WERI-Rb-1 (cell line): Measurements from ENCODE around the gene HMCN2.

Experiments used
- DNase-seq: peaks from one replicate; pipeline ENCODE4 v3.0.0-alpha.2; 2020
- H3K27ac ChIP-seq: fragments of 250-450 bp; sonication (Bioruptor Pico); 2 replicates; pipeline ENCODE4 v1.5.1; 2020; ENCODE audit warnings: mild to moderate bottlenecking, moderate library complexity
- H3K27me3 ChIP-seq: fragments of 250-450 bp; sonication (Bioruptor Pico); 2 replicates; pipeline ENCODE4 v1.5.1; 2021; ENCODE audit warnings: mild to moderate bottlenecking, low read depth, moderate library complexity; ENCODE audit not compliant: insufficient read depth, severe bottlenecking
- H3K36me3 ChIP-seq: fragments of 250-450 bp; sonication (Bioruptor Pico); 2 replicates; pipeline ENCODE4 v1.5.1; 2020; ENCODE audit warnings: mild to moderate bottlenecking, moderate library complexity
- H3K4me3 ChIP-seq: 2 replicates; pipeline ENCODE4 v1.5.1; 2011; ENCODE audit warnings: low read depth, mild to moderate bottlenecking, control low read depth, low read length
- H3K9me3 ChIP-seq: fragments of 250-450 bp; sonication (Bioruptor Pico); 2 replicates; pipeline ENCODE4 v1.5.1; 2021; ENCODE audit warnings: mild to moderate bottlenecking, moderate library complexity; ENCODE audit not compliant: severe bottlenecking
- CTCF ChIP-seq: IDR thresholded peaks from 2 replicates; pipeline ENCODE4 v1.5.1; 2011; ENCODE audit warnings: low read depth, mild to moderate bottlenecking, control low read depth, inconsistent platforms, low read length

Gene HMCN2

GRCh38 chr9:130309689-130310455 is 44.3 kb downstream of the HMCN2 start:
- Histone ChIP-seq H3K4me3 (no peak overlapping the region), H3K27me3 (no peaks in the 10 kb centered on the region)
- TF ChIP-seq CTCF: no peak

GRCh38 chr9:130310456-130310855 is 44.9 kb downstream of the HMCN2 start:
- H3K36me3 ChIP-seq: no peaks in the 10 kb centered on the region
- no peak overlapping the region for H3K4me3 ChIP-seq
- no peak for TF ChIP-seq CTCF

More at GRCh38 chr9:130309689-130310455, 44.3 kb downstream of the HMCN2 start:
- no peak for DNase-seq
- no peak overlapping the region for H3K27ac ChIP-seq
- H3K9me3 ChIP-seq: no peaks in the 10 kb centered on the region
- no peaks in the 10 kb centered on the region for H3K36me3 ChIP-seq

GRCh38 chr9:130311003-130311402 is 45.4 kb downstream of the HMCN2 start:
- Histone ChIP-seq H3K27ac (no peak overlapping the region), H3K36me3 (no peaks in the 10 kb centered on the region), H3K4me3 (no peak overlapping the region), H3K9me3 (no peaks in the 10 kb centered on the region), H3K27me3 (no peaks in the 10 kb centered on the region)
- no peak for TF ChIP-seq CTCF
- no peak for DNase-seq

More at GRCh38 chr9:130310456-130310855, 44.9 kb downstream of the HMCN2 start:
- DNase-seq: no peak
- no peaks in the 10 kb centered on the region for H3K27me3 ChIP-seq
- H3K27ac ChIP-seq: no peak overlapping the region
- H3K9me3 ChIP-seq: no peaks in the 10 kb centered on the region

GRCh38 chr9:130311408-130312140 is 46.0 kb downstream of the HMCN2 start:
- no peak for DNase-seq

GRCh38 chr9:130313103-130313858 is 47.7 kb downstream of the HMCN2 start:
- no peak for DNase-seq
- TF ChIP-seq CTCF: no peak

More at GRCh38 chr9:130311408-130312140, 46.0 kb downstream of the HMCN2 start:
- Histone ChIP-seq H3K4me3 (no peak overlapping the region), H3K36me3 (no peaks in the 10 kb centered on the region), H3K27ac (no peak overlapping the region), H3K27me3 (no peaks in the 10 kb centered on the region), H3K9me3 (no peaks in the 10 kb centered on the region)
- no peak for TF ChIP-seq CTCF

More at GRCh38 chr9:130313103-130313858, 47.7 kb downstream of the HMCN2 start:
- no peak overlapping the region for H3K4me3 ChIP-seq
- no peaks in the 10 kb centered on the region for H3K27me3 ChIP-seq
- no peaks in the 10 kb centered on the region for H3K36me3 ChIP-seq
- no peaks in the 10 kb centered on the region for H3K9me3 ChIP-seq
- H3K27ac ChIP-seq: no peak overlapping the region
